ENCODE results near the gene SUMO2. TPM values are rescaled to one million over a fixed set of nuclear protein-coding genes. Genes with fewer than 3 reads are reported as not detected.

Gene SUMO2
- total RNA-seq, result 123 and 178 TPM in 2 replicates

DNA sequence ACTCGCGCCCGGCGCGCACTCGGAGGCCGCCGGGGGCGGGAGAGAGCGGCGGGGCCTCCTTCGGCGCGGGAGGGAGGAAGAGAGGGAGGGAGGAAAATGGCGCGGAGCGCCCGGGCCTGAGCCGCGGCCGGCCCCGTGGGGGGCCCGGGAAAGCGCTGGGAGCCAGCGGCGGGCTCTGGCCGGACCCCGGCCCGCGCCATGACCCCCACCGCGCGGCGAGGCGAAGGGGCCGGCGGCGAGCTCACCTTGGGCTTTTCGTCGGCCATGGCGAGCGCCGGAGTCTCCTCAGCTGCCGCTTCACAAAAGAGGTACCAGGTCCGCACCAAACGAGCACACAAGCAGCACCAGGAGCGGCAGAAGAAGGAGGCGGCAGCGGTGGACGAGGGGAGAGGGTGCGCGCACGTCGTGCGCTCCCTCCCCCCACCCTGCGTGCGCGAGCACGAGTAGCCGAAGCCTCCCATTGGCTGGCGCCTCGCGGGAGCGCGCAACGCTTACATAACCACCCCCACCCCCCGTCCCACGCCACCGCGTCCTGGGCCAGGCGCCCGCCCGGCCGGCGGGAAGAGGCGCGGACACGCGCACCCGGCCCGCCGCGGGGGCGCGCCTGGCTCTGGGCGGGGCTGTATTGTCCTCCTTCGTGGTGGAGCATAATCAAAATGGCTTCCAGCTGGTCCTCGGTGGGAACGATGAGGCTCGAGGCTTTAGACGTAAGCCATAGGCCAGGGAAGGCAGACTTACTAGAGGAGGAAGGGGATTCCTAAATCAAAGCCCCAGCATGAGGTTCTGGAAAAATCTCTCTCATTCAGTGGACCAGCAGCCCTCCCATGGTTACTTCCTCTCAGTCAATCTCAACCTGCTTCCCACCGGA lies at the start of gene SUMO2:
SUMO2 (minus strand) TSS at position 391 of the 868 bp plus-strand sequence; CDS start at position 266, 125 bp downstream.

DNA sequence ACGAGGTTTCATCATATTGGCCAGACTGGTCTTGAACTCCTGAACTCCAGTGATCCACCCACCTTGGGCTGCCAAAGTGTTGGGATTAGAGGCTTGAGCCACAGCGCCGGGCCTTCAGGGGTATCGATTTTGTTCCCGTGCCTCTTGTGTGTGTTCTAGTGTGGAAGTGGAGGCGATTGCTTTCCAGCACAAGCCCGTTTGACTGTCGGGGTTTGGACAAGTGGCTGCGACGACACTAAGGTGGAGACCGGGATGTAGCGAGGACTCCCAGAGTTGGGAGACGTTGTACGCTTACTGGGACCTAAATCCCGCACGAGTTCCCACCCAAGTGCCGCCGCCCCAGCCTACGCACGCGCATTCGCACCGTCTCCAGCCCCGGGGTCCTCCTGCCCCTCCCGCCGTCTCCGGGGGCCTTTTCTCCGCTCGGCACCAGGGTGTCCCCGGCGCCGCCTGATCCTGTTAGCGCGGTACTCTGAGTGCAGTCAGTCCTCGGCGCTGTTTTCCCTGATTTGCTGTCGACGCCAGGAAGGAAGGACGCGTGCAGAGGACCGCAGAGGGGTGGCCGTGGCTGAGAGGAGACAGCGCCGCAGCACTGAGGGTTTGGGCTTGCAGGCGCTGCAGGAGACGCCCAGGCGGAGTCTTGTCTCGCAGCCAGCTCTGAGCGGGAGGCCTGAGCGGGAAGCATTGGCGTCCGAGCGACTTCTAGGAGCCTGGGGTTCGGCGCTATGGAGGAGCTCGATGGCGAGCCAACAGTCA lies 22.5 kb upstream of the SUMO2 start, which contains the start of gene NUP85:
NUP85 (plus strand) TSS at position 643 of the 756 bp plus-strand sequence; CDS start at position 726, 83 bp downstream.

DNA sequence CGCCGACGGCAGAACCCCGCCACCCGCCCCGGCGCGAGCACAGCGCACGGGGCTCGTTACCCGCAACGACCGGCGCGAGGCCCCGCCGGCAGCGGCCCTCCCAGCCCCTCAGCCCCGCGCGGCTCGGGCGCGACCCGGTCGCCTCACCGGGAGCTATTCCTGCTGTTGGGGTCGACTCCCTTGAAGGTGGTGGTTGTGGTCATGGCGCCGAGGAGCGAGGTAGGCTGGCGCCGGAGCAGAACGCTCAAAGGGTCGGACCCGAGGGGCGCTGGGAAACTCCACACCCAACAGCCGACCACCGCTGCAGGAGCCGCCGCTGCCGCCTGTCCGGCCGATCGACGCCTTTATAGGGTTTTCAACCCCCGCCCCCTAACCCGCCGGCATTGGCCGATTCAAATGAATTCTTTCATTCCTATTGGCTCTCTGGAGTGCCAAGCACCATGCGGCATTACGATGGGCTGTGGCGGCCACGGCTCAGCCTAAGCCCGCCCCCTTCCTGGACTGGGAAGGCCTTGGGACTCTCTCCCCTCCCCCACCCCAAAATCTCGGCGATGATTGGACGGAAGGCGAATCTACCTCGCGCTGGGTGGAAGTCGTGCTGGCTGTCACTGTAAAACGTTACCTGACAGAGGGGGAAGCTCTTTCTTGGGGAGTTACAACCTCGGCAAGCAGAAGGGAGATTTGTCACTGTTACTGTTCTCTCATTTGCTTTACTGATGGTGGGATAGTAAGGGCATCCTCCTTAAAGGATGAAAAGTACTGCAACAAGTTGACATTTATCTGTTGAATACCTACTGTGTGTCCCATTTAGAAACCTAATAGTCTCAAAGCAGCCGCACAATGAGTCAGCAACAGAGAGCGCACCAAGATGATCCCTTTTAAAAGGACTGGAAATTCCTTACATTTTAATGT lies 28.3 kb downstream of the SUMO2 start, which contains the start of gene JPT1:
JPT1 (minus strand) TSS at position 318 of the 912 bp plus-strand sequence; CDS start at position 203, 115 bp downstream.

DNA sequence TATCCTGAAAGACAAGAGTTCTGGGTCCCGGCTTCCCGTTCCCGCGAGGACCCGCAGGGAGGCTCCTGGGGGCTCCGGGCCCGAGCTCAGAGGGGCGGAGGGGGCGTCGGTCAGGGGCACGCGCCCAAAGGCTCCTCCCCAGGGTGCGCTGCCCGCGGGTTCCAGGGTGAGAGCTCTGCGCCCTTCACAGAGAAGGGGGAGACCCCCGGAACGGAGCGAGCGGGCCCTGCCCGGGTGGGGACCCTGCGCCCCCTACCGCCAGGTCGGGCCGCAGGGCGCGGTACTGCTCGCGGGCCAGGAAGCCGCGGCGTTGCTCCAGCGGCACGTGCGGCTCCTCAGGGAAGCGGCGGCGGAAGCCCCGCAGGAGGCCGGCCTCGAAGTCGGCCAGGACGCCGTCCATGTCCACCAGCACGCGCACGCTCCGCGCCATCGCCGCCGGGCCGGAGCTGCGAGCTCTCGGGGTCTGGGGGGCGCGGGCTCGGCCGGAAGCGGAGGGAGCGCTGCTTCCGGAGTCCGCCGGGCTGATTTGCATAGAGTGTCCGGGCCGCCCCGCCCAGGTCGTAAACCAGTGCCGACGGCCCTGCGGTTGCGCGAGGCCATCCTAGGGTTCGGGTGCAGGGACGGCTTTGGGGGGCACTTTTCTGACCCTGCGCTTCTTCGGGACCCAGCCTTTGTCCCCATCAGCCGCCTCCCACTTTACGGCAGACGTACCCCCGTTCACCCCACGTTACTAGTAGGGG lies 51.3 kb downstream of the SUMO2 start, which contains the start of gene NT5C:
NT5C (minus strand) TSS at position 465 of the 740 bp plus-strand sequence; CDS start at position 430, 35 bp downstream.

Other genes with a start within 250 kb of the SUMO2 start
- gene OTOP3, start 247.1 kb downstream of the SUMO2 start, total RNA-seq, result not detected in 2 replicates
- gene HID1, start 210.2 kb downstream of the SUMO2 start, total RNA-seq, result 1.3 and 1.5 TPM in 2 replicates
- 11.2 and 11.9 TPM in 2 replicates for gene CDR2L, start 195.3 kb downstream of the SUMO2 start, total RNA-seq
- gene MRPL58, start 170.3 kb downstream of the SUMO2 start, total RNA-seq, result 27.0 and 30.6 TPM in 2 replicates
- gene ATP5PD, start 136.0 kb downstream of the SUMO2 start, total RNA-seq, result 371 and 373 TPM in 2 replicates
- 15.0 and 15.9 TPM in 2 replicates for gene KCTD2, start 135.7 kb downstream of the SUMO2 start, total RNA-seq
- gene SLC16A5, start 95.0 kb downstream of the SUMO2 start, total RNA-seq, result 1.1 and 1.5 TPM in 2 replicates
- 1.6 and 1.8 TPM in 2 replicates for gene ARMC7, start 73.0 kb downstream of the SUMO2 start, total RNA-seq
- gene NT5C, start 51.2 kb downstream of the SUMO2 start, total RNA-seq, result 33.4 and 44.3 TPM in 2 replicates
- 60.5 and 68.2 TPM in 2 replicates for gene JPT1, start 28.4 kb downstream of the SUMO2 start, total RNA-seq
- 21.5 and 28.4 TPM in 2 replicates for gene NUP85, start 22.7 kb upstream of the SUMO2 start, total RNA-seq
- 13.0 and 13.3 TPM in 2 replicates for gene GGA3, start 78.6 kb upstream of the SUMO2 start, total RNA-seq
- 58.7 and 62.5 TPM in 2 replicates for gene MRPS7, start 78.9 kb upstream of the SUMO2 start, total RNA-seq
- gene MIF4GD, start 88.3 kb upstream of the SUMO2 start, total RNA-seq, result 11.6 and 11.9 TPM in 2 replicates
- gene SLC25A19, start 106.5 kb upstream of the SUMO2 start, total RNA-seq, result 4.1 and 7.9 TPM in 2 replicates
- gene GRB2, start 222.7 kb upstream of the SUMO2 start, total RNA-seq, result 74.9 and 81.5 TPM in 2 replicates